WI38 (cell line): ENCODE results near the gene DNM2.

ENCODE experiments used
- H3K4me3 ChIP-seq: 2 replicates; pipeline ENCODE4 v1.5.1; 2011; ENCODE audit warnings: low read depth, mild to moderate bottlenecking, control low read depth, low read length
- CTCF ChIP-seq: IDR thresholded peaks from 2 replicates; pipeline ENCODE4 v1.5.1; 2012; ENCODE audit warnings: low read depth, mild to moderate bottlenecking, control low read depth, low read length

Gene DNM2

GRCh38 chr19:10686193-10686592, 31.7 kb upstream of the DNM2 start:
- H3K4me3 ChIP-seq, result no peak overlapping the region
- no peak for TF ChIP-seq CTCF

GRCh38 chr19:10686661-10687517, 31.0 kb upstream of the DNM2 start:
- no peak for TF ChIP-seq CTCF
- H3K4me3 ChIP-seq, result no peak overlapping the region

GRCh38 chr19:10687518-10688288, 30.2 kb upstream of the DNM2 start:
- no peak for TF ChIP-seq CTCF
- no peak overlapping the region for H3K4me3 ChIP-seq

GRCh38 chr19:10688545-10689280, 29.2 kb upstream of the DNM2 start:
- no peak overlapping the region for H3K4me3 ChIP-seq
- no peak for TF ChIP-seq CTCF

- H3K4me3 ChIP-seq, result no peak overlapping the region
- no peak for TF ChIP-seq CTCF
These were observed 27.5 kb upstream of the DNM2 start for GRCh38 chr19:10690341-10690781.

- TF ChIP-seq CTCF, result no peak
- no peak overlapping the region for H3K4me3 ChIP-seq
These were observed 26.5 kb upstream of the DNM2 start for GRCh38 chr19:10691178-10691881.
